GM12865 (cell line): ENCODE measurements around the gene ACO2.
"Not testable (repeated sequence)": the region's sequence is repeated elsewhere in the genome, so short reads cannot be mapped to it uniquely, and the experiment has no call there.

Experiments
- DNase-seq: peaks from one replicate; pipeline ENCODE4 v3.0.0; 2010; ENCODE audit warnings: low read depth
- H3K4me3 ChIP-seq: 2 replicates; pipeline ENCODE4 v1.5.1; 2011; ENCODE audit warnings: mild to moderate bottlenecking, low read depth, low read length, control low read depth
- TF ChIP-seq, protein P1 (sequence below): IDR thresholded peaks from 2 replicates; pipeline ENCODE4 v1.5.1; 2011; ENCODE audit warnings: low read length, control low read depth, low read depth, inconsistent platforms; ENCODE audit not compliant: insufficient read depth; ENCODE audit errors: missing control alignments

Gene ACO2

DNA sequence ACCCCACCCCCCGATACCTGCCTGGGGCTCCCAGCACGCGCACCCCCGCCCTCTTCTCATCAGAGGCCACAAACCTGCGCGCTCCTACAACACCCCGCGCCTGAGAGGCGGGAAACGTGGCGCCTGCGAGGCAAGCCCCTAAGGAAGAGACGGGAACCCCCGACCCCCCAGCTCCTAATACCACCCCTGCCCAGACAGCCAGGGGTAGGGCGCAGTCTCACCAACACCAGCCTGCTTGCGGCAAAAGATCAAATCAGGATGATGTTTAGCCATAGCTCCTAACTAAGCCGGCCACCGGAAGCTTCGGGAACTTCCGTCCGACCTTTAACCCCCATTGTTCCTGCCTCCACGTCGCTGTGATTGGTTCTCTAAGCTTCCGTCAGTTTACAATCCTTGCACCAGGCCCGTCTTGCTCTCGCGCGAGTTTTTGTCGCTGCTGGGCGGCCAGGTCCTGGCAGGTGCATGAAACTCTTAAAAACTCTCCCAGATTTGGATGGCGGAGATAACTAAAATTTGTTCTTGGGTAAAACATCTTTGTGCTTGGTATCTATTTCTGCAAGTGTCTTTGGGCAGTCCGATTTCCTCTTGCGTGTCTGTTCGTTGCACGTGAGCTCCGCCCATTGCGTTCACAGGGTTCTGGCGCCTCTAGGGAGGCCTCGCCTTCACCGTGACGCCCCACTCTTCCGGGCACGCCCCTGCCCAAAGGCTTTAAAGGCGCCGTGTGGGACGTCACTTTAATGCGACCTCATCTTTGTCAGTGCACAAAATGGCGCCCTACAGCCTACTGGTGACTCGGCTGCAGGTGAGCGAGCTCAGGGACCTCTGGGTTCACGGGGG is at the start of gene ACO2, which contains the start of gene PHF5A:
TSS of gene ACO2 (plus strand) at position 737 of the 837 bp plus-strand sequence. CDS start at position 767, 30 bp downstream.
TSS of gene PHF5A (minus strand) at position 312 of the 837 bp plus-strand sequence. CDS start at position 273, 39 bp downstream.
- DNase-seq = peak; percentile 98
- H3K4me3 ChIP-seq = peak within 1 kb of the TSS; percentile 96
- TF ChIP-seq, protein P1, sequence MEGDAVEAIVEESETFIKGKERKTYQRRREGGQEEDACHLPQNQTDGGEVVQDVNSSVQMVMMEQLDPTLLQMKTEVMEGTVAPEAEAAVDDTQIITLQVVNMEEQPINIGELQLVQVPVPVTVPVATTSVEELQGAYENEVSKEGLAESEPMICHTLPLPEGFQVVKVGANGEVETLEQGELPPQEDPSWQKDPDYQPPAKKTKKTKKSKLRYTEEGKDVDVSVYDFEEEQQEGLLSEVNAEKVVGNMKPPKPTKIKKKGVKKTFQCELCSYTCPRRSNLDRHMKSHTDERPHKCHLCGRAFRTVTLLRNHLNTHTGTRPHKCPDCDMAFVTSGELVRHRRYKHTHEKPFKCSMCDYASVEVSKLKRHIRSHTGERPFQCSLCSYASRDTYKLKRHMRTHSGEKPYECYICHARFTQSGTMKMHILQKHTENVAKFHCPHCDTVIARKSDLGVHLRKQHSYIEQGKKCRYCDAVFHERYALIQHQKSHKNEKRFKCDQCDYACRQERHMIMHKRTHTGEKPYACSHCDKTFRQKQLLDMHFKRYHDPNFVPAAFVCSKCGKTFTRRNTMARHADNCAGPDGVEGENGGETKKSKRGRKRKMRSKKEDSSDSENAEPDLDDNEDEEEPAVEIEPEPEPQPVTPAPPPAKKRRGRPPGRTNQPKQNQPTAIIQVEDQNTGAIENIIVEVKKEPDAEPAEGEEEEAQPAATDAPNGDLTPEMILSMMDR = no peak

DNA sequence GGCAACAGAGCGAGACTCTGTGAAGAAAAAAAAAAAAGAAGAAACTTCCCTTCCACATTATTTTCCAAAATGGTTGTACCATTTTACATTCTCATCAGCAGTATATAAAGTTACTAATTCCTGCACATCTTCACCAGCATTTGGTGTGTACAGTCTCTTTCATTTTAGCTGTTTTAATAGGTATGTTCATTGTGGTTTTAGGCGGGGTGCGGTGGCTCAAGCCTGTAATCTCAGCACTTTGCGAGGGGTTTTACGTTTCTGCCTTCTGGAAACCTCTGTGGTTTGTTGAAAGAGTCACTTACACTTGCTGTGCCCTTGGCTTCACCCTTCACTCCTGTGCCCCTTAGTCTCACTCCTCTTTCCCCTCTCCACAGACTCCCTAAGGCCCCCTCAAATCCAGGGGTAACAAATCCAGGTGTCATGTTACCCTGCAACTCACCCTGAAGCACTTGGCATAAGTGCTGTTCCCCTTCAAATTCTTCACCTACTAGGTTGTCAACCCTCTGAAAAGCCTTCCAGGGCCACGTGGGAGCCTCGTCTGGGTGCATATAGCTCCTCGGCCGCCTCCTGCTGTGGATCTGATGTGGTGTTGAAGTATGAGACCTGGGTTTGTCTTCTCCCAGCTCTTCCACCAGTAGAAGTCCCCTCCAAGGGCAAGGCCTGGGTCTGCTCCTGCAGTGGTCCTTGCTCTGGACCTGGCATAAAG is 43.1 kb upstream of the ACO2 start:
- TF ChIP-seq, protein P1 = no peak
- H3K4me3 ChIP-seq = no peak overlapping the region
- peak; percentile 65 for DNase-seq

DNA sequence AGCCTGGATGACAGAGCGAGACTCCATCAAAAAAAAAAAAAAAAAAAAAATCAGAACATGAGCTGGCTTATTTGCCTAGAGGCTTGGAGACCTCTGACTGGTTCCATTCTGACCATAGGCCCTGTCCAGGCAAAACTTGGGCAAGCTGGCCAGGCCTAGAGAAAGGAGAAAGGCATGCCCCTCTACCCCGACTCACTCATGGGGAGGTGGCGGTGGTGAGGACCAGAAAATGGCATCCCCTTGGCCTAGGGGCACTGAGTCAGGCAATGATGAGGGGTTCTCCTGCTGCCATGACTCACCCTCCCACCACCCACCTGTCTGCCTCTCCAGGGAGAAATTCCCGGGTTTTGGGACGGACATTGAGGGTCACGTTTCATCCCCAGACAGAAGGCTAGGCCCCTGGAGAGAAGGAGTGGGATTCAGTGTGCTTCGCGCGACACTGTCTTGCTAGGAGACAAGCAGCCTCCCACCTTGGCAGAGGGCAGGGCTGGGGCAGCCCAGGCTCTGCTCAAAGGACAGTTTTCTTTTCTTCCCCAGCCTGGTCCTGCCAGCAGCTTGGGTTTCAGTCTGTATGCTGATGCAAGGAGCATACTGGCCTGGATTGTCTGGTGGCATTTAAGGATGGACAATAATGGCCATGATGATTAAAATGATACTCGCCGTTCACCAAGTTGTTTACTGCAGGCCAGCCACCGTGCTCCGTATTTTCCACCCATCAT is 39.5 kb upstream of the ACO2 start:
- no peak for DNase-seq
- TF ChIP-seq, protein P1 = no peak
- no peak overlapping the region for H3K4me3 ChIP-seq

DNA sequence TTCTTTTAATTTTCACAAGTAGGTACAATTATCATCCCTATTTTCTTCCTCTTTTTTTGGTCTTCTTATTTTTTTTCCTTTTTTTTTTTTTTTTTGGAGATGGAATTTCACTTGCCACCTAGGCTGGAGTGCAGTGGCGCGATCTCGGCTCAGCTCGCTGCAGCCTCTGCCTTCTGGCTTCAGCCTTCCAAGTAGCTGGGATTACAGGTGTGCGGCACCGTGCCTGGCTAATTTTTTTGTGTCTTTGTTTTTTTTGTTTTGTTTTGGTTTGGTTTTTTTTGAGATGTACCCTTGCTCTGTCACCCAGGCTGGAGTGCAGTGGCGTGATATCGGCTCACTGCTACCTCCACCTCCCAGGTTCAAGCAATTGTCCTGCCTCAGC is 39.0 kb upstream of the ACO2 start:
- TF ChIP-seq, protein P1 = no peak
- H3K4me3 ChIP-seq = no peak overlapping the region
- no peak for DNase-seq

DNA sequence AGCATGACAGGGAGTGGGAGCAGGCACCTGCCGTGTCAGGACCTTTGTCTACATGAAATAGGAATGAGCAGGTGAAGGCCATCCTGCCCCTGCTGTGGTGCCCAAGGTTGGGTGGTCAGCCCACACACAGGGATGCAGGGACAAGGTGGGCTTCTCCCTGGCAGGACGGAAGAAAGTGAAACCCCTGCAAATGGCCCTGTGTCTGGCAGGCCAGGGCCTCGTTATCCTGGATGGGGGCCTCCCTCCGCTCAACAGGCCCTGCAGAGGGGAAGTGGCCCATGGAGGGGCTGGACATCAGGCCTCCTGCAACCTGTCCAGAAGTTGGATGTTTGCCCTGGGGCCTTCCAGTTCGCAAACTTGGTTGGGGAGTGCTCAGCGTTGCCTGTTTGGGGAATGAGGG is 37.3 kb upstream of the ACO2 start:
- no peak for DNase-seq
- TF ChIP-seq, protein P1 = no peak

DNA sequence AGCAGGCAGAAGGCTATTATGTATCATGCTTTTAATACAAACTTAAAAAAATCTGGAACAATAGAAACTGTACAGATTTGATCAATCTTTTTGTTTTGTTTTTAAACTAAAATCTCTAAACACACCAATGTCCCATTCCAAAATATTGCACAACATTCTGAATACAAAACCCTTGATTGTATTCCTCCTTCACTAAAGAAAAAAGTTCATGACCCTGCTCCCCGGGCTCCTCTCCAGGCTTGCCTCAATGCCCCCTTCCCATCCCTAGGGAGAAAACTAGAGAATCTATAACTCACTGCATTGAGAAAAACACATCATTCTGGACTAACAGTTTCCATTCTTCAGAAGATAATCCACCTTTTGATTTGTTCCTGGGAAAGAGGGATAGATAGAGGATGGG is 35.4 kb upstream of the ACO2 start:
- DNase-seq = not testable (repeated sequence)

More for the DNA sequence above, 37.3 kb upstream of the ACO2 start:
- H3K4me3 ChIP-seq = no peak overlapping the region

DNA sequence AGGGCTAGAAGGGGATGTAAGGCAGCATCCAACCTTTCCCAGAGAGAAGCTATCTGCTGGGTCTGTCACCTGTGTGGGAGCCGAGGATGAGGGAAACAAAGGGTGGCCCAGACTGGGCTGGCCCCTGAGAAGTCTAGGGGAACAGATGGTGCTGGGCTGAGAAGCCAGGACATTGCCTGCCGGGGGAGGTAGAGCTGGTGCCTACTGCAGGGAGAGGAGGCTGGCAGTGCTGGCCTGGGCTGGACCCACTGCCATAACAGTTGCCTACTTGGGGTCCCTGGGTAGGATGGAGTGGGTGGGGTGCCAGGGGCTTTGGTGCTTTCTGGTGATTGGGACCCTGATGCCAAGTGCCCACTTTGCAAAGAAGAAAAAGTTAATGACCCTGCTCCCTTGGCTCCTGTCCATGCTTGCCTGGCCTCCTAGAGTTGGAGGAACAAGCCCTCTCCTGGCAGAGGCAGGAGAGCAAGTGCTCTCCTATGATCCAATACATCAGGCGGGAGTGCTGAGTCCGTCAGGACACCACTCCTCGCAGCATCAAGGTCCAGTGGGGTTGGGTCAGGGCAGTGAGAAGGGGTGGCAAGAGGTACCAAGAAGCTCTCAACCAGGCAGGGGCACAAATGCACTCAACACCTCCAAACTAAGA is 34.4 kb upstream of the ACO2 start:
- DNase-seq, H3K4me3 ChIP-seq: not testable (repeated sequence)

More for the DNA sequence above, 35.4 kb upstream of the ACO2 start:
- H3K4me3 ChIP-seq = not testable (repeated sequence)
